Fibroblast of villous mesenchyme (primary cell): Measurements from ENCODE around the gene S1PR3. TPM values are rescaled to one million over a fixed set of nuclear protein-coding genes. Genes with fewer than 3 reads are reported as not detected.

Experiments
- DNase-seq: peaks from one replicate; pipeline ENCODE4 v3.0.0-alpha.2; 2010; ENCODE audit warnings: low read depth
- H3K4me3 ChIP-seq: 2 replicates; pipeline ENCODE4 v1.5.1; 2011; ENCODE audit warnings: low read depth, mild to moderate bottlenecking, low read length
- total RNA-seq: library from RNA; depleted of rRNA; stranded (reverse); fragments of >200 nt; gene quantifications from 2 replicates; pipeline ENCODE4 v1.2.3, GENCODE V29; 2012
- TF ChIP-seq, protein P1 (sequence below): IDR thresholded peaks from 2 replicates; pipeline ENCODE4 v1.5.1; 2012; ENCODE audit warnings: low read depth, mild to moderate bottlenecking, low read length; ENCODE audit not compliant: insufficient read depth

Gene S1PR3
- total RNA-seq, 1 donor, result 279 TPM

DNA sequence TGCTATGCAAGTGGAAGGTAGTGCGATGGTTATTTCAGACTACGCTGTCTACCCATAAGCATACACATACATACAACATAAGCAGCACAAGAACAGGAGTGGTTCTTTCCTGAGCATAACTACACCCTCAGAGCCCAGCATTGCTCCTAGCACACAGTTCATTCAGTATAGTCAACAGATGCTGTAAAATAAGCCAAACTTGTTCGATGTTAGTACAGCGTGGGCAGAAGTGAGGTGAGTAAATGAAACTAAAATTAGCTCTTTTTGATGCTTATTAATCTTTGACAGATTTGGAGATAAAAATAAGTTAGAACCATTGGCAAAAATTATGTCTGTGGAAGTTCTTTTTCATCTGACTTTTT lies 47.8 kb downstream of the S1PR3 start:
- TF ChIP-seq, protein P1, sequence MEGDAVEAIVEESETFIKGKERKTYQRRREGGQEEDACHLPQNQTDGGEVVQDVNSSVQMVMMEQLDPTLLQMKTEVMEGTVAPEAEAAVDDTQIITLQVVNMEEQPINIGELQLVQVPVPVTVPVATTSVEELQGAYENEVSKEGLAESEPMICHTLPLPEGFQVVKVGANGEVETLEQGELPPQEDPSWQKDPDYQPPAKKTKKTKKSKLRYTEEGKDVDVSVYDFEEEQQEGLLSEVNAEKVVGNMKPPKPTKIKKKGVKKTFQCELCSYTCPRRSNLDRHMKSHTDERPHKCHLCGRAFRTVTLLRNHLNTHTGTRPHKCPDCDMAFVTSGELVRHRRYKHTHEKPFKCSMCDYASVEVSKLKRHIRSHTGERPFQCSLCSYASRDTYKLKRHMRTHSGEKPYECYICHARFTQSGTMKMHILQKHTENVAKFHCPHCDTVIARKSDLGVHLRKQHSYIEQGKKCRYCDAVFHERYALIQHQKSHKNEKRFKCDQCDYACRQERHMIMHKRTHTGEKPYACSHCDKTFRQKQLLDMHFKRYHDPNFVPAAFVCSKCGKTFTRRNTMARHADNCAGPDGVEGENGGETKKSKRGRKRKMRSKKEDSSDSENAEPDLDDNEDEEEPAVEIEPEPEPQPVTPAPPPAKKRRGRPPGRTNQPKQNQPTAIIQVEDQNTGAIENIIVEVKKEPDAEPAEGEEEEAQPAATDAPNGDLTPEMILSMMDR, result no peak
- DNase-seq, result no peak
- no peak overlapping the region for H3K4me3 ChIP-seq

DNA sequence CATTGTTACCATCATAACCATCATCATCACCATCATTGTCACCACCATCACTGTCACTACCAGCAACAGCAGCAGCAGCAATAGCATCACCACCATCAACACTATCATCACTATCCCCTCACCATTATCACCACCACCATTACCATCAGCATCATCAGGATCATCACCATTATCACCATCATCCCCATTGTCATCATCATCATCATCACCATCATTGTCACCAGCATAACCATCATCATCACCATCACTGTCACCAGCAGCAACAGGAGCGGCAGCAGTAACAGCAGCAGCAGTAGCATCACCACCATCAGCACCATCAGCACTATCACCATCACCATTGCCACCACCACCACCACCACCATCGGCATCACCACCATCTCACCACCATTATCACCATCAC lies 48.4 kb downstream of the S1PR3 start:
- no peak for DNase-seq
- TF ChIP-seq, protein P1, result no peak
- H3K4me3 ChIP-seq, result no peak overlapping the region

DNA sequence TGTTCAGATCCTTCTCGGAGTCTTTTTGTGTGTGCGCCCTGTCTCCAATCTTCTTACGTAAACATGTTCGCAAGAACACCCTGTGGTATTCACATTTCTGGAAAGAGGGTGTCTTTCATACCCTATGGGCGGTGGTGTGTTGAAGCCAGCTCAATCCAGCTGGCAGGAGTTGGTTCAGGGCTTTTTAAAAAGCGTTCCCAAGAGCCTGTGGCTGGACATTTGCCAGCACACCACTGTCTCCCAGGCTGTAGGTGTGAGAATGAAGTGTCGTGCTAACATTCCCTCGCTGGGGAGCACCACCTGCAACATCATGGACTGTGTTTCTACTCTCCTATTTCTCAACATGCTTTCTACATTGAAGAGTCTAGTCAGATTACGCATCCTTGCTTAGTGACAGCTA lies 51.7 kb downstream of the S1PR3 start:
- no peak for DNase-seq
- no peak overlapping the region for H3K4me3 ChIP-seq
- TF ChIP-seq, protein P1, result no peak

DNA sequence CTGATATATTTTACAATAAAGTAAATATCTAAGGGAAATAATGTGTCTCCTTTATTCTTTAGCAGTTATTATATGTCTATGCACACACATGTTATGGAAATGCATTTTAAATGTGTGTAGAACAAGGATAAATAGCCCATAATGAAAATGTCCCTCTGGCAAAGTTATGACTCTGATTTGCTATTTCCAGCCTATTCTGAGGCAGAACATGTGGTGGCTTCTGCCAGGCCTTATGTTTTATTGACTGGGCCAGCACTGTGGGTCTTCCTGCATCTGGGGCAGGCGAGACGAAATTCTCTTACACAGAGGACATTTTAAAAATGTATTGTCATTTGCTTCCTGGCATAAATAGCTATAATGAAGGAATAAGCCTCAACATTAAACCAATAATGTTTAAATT lies 52.8 kb downstream of the S1PR3 start:
- no peak for DNase-seq
- no peak overlapping the region for H3K4me3 ChIP-seq
- TF ChIP-seq, protein P1, result no peak

DNA sequence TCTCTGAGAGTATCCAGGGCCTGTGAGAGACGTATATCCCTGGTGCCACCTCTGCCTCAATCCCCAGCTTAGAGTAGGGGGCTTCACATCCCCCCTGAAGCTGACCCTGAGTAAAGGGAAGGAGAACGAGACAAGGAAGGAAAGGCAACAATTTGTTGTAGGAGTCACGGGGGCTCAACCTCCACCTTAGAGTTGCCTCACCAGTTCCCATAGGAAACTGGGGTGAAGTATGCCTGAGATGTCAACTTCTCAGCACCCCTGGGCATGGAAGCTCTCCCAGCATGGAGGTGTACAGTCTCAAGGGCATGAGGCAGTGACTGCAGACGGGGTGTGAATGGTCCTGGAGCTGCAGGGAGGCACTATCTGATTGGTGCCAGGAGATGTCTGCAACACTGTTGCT lies 53.6 kb downstream of the S1PR3 start:
- TF ChIP-seq, protein P1, result no peak
- no peak overlapping the region for H3K4me3 ChIP-seq
- no peak for DNase-seq

DNA sequence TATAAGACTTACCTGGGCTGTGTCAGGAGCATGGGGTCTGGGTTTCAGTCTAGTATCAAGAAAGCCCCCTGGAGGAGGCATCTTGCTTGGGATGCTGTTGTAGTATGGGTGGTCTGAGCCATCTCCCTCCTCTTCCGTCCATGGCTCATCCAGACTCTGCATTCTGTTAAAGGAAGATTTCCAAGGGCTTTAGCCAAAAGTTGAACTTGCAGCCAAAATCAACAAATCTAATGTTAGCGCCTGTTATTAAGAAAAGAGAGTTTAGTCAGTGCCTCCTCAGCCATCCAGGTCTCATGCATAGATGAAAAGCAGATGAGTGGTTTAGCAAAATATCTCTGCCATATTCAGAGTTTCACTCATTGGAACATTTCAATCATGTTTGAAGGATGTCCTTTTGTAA lies 55.6 kb downstream of the S1PR3 start:
- TF ChIP-seq, protein P1, result no peak
- DNase-seq, result no peak
- no peak overlapping the region for H3K4me3 ChIP-seq

DNA sequence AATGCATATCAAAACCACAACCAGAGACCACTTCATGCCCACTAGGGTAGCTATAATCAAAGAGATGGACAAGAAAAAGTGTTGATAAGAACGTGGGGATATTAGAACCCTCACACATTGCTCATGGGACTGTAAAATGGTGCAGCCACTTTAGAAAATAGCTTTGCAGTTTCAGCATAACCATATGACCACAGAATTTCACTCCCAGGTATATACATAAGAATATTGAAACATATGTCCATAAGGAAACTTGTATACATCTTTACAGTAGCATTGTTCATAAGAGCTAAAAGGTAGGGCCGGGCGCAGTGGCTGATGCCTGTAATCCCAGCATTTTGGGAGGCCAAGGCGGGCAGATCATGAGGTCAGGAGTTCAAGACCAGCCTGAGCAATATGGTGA lies 56.4 kb downstream of the S1PR3 start:
- TF ChIP-seq, protein P1, result no peak
- H3K4me3 ChIP-seq, result no peak overlapping the region
- DNase-seq, result no peak
